Rectal smooth muscle tissue (tissue), 1 donor: Measurements from ENCODE around the gene UNC45B.
"Not testable (repeated sequence)": the region's sequence is repeated elsewhere in the genome, so short reads cannot be mapped to it uniquely, and the experiment has no call there.

Experiments used
- H3K27ac ChIP-seq: one replicate; pipeline ENCODE4 v1.7.0; 2013; ENCODE audit warnings: low read depth, low read length, inconsistent platforms
- H3K27me3 ChIP-seq: one replicate; pipeline ENCODE4 v1.7.0; 2013; ENCODE audit warnings: low read length; ENCODE audit not compliant: control insufficient read depth, insufficient read depth
- H3K36me3 ChIP-seq: one replicate; pipeline ENCODE4 v1.7.0; 2013; ENCODE audit warnings: low read length; ENCODE audit not compliant: control insufficient read depth, insufficient read depth
- H3K4me1 ChIP-seq: one replicate; pipeline ENCODE4 v1.7.0; 2013; ENCODE audit warnings: low read length; ENCODE audit not compliant: control insufficient read depth, insufficient read depth
- H3K4me3 ChIP-seq: one replicate; pipeline ENCODE4 v1.7.0; 2013; ENCODE audit warnings: low read length
- H3K9ac ChIP-seq: one replicate; pipeline ENCODE4 v1.7.0; 2013; ENCODE audit warnings: low read length

UNC45B gene

DNA sequence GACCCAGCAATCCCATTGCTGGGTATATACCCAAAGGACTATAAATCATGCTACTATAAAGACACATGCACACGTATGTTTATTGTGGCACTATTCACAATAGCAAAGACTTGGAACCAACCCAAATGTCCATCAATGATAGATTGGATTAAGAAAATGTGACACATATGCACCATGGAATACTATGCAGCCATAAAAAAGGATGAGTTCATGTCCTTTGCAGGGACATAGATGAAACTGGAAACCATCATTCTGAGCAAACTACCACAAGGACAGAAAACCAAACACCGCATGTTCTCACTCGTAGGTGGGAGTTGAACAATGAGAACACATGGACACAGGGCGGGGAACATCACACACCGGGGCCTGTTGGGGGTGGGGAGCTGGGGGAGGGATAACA lies 31.8 kb downstream of the UNC45B start:
- not testable (repeated sequence) for H3K9ac ChIP-seq, H3K27ac ChIP-seq, H3K4me3 ChIP-seq, H3K27me3 ChIP-seq, H3K4me1 ChIP-seq, H3K36me3 ChIP-seq

GRCh38 chr17:35183332-35183731 lies 35.7 kb downstream of the UNC45B start:
- H3K27me3 ChIP-seq, result no peaks in the 10 kb centered on the region

DNA sequence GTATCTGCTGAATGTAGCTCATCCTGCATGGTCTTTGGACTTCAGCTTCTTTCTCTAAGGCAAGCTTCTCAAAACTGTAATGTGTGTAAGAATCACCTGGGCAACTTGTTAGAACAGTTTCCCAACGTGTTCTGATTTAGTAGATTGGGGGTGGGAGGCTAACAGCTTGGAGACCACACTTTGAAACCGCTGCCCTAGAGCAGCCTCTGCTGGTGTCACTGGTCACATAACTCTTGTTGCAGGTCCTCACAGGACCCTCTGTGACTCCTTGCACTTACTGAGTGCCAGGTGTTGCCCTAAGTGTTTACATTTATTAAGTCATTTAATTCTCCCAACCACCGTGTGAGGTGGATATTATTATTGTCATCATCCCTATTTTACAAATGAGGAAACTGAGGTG lies 36.7 kb downstream of the UNC45B start:
- H3K36me3 ChIP-seq, result no peaks in the 10 kb centered on the region
- no peak overlapping the region for H3K27ac ChIP-seq
- H3K4me3 ChIP-seq, result no peak overlapping the region
- no peaks in the 10 kb centered on the region for H3K4me1 ChIP-seq
- no peaks in the 10 kb centered on the region for H3K27me3 ChIP-seq
- no peak overlapping the region for H3K9ac ChIP-seq

More at GRCh38 chr17:35183332-35183731, 35.7 kb downstream of the UNC45B start:
- Histone ChIP-seq H3K9ac (no peak overlapping the region), H3K4me1 (no peaks in the 10 kb centered on the region), H3K27ac (no peak overlapping the region), H3K4me3 (no peak overlapping the region), H3K36me3 (no peaks in the 10 kb centered on the region)

DNA sequence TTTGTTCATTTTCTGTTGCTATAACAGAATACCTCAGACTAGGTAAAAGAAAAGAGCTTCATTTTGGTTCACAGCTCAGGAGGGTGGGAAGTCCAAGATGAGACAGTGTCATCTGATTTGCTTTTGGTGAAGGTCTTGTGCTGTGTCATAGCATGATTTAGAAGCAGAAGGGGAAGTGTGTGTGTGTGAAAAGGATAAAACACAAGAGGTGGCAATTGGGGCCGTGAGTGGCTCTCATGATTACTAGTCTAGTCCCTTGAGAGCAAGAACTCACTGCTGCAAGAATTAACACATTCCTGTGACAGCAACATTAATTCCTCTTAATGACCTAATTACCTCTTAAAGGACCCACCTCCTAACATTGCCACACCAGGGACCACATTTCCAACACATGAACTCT lies 38.2 kb downstream of the UNC45B start:
- Histone ChIP-seq H3K4me3 (no peak overlapping the region), H3K27ac (no peak overlapping the region), H3K27me3 (no peaks in the 10 kb centered on the region), H3K4me1 (no peaks in the 10 kb centered on the region), H3K36me3 (no peaks in the 10 kb centered on the region), H3K9ac (no peak overlapping the region)

DNA sequence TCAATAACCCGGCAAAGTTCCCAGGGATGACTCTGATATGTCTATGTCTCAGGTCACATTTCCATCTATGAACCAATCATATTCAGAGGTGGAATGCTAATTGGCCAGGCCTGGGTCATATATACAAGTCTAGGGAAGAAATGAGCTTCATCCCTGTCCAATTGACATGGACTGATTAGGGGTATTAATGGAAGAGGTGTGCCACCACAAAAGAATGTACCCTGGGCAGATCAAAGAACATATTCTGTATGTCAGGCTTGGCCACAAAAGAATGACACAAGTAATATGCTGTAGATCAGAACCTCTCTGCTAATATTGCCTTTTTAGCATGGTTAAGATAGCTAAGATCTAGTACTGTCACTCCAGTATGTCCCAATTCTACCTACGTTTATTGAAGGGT lies 39.9 kb downstream of the UNC45B start:
- H3K27me3 ChIP-seq, result no peaks in the 10 kb centered on the region
- H3K9ac ChIP-seq, result no peak overlapping the region
- no peak overlapping the region for H3K4me3 ChIP-seq
- no peaks in the 10 kb centered on the region for H3K36me3 ChIP-seq
- H3K27ac ChIP-seq, result no peak overlapping the region
- no peaks in the 10 kb centered on the region for H3K4me1 ChIP-seq

DNA sequence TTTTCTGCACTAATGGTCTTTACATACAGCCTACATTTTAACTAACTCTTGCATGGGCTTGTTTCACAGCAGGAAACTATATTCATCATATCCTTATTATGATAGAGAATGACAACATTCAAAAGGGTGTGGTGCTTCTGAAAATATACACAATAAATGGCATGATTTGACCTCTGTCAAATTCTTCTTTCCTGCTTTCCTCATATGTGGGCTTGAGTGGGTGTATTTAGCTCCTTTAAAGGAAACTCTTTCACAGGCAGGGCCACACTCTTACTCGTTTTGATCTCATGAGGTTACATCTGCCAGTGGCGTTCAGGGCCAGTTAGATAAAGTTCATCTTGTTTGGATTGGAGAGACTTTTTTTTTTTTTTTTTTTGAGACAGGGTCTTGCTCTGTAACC lies 40.5 kb downstream of the UNC45B start:
- H3K27me3 ChIP-seq, result no peaks in the 10 kb centered on the region
- no peak overlapping the region for H3K9ac ChIP-seq
- H3K27ac ChIP-seq, result no peak overlapping the region
- no peaks in the 10 kb centered on the region for H3K4me1 ChIP-seq
- H3K4me3 ChIP-seq, result no peak overlapping the region
- no peaks in the 10 kb centered on the region for H3K36me3 ChIP-seq

DNA sequence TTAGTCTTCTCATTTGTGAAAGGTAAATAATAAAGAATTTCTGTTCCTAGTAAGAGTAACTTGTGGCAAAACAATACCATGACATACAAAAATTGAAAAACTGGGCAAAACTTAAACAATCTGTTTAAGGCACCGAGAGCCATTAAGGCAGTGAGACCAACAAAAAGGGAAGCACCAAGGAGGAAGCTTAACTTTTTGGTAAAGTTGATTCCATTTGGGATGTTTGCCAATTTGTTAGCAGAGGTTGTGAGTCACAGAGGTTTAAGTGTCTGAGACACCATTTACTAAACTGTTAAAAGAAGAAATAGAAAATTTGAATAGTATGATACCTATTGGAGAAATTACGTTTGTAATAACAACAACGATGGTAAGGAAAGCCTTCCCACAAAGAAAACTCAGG lies 41.7 kb downstream of the UNC45B start:
- no peaks in the 10 kb centered on the region for H3K27me3 ChIP-seq
- H3K4me3 ChIP-seq, result no peak overlapping the region
- H3K9ac ChIP-seq, result no peak overlapping the region
- H3K4me1 ChIP-seq, result no peaks in the 10 kb centered on the region
- no peaks in the 10 kb centered on the region for H3K36me3 ChIP-seq
- H3K27ac ChIP-seq, result no peak overlapping the region

- Histone ChIP-seq H3K27me3 (no peaks in the 10 kb centered on the region), H3K4me1 (no peaks in the 10 kb centered on the region), H3K4me3 (no peak overlapping the region), H3K36me3 (no peaks in the 10 kb centered on the region), H3K27ac (no peak overlapping the region), H3K9ac (no peak overlapping the region)
Measured at GRCh38 chr17:35191001-35191695, 43.5 kb downstream of the UNC45B start.

DNA sequence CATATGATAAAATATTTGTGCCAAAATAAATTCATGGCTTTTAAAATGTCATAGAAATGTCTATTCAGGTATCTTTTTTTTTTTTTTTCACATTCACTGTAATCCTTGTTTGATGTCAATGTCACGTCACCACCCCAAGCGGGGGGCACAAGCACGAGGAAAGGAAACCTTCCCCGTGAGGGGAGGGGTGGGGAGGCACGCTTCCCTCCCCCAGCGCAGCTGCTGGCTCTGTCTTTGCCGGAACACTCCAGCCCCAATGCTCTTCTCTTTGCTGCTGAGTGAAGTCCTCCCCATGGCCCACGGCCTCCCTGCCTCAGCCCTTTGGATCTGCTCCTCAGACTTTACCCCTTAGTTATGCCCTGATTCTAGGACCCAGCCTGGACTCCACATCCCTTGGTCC lies 45.1 kb downstream of the UNC45B start:
- H3K9ac ChIP-seq, result no peak overlapping the region
- no peaks in the 10 kb centered on the region for H3K27me3 ChIP-seq
- no peak overlapping the region for H3K27ac ChIP-seq
- H3K4me3 ChIP-seq, result no peak overlapping the region
- no peaks in the 10 kb centered on the region for H3K36me3 ChIP-seq
- H3K4me1 ChIP-seq, result no peaks in the 10 kb centered on the region

DNA sequence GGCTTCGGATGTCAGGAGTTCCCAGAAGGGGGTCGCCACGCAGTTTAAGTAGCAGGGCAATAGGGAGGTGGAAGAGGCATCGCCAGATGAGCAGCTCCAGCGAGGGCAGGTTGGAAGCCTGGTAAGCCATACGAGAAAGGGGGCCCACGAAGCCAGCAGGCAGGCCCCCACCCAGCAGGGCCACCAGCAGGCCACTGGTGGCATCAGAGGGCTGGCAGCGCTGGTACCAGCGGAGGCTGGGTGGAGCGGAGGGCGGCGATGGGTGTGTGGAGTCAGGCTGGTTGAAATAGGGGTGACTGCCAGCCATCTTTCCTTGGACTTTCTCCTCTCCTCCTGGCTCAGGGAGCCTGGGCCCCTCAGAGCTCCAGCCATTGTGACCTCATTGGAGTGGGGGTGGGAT lies 46.4 kb downstream of the UNC45B start, which contains the start of gene SLC35G3:
Gene SLC35G3, minus strand, starts transcription at position 393 of the 400 bp plus-strand sequence. Its CDS starts 86 bp downstream, at position 307.
- H3K27me3 ChIP-seq, H3K4me3 ChIP-seq, H3K36me3 ChIP-seq, H3K4me1 ChIP-seq, H3K27ac ChIP-seq, H3K9ac ChIP-seq: not testable (repeated sequence)

- not testable (repeated sequence) for H3K27me3 ChIP-seq, H3K4me1 ChIP-seq, H3K36me3 ChIP-seq, H3K9ac ChIP-seq, H3K27ac ChIP-seq, H3K4me3 ChIP-seq
Measured at GRCh38 chr17:35195062-35195461, 47.4 kb downstream of the UNC45B start.

DNA sequence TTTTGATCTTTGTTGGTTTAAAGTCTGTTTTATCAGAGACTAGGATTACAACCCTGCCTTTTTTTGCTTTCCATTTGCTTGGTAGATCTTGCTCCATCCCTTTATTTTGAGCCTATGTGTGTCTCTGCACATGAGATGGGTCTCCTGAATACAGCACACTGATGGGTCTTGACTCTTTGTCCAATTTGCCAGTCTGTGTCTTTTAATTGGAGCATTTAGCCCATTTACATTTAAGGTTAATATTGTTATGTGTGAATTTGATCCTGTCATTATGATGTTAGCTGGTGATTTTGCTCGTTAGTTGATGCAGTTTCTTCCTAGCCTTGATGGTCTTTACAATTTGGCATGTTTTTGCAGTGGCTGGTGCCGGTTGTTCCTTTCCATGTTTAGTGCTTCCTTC lies 55.0 kb downstream of the UNC45B start:
- H3K36me3 ChIP-seq, H3K27ac ChIP-seq, H3K4me3 ChIP-seq, H3K4me1 ChIP-seq, H3K9ac ChIP-seq, H3K27me3 ChIP-seq: not testable (repeated sequence)

DNA sequence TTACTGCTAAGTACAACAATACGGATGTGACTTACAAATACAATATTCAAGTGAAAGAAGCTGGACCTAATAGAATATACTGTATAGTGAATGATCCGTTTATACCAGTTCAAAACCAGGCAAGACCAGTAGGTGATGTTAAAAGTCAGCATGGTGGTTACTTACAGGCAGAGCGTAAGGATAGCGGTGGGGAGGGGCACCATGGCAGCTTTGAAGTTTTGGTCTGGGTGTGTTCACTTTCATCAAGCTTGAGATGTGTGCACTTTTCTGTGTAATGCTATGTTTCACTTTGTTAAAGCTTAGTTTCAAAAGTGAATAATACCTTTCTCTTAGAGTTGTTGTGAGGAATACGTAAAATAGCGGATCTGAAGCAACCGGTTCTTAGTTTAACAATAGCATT lies 63.1 kb downstream of the UNC45B start:
- Histone ChIP-seq H3K9ac (no peak overlapping the region), H3K27ac (no peak overlapping the region), H3K27me3 (no peaks in the 10 kb centered on the region)

More for the DNA sequence above, 63.1 kb downstream of the UNC45B start:
- Histone ChIP-seq H3K4me3 (no peak overlapping the region), H3K36me3 (no peaks in the 10 kb centered on the region), H3K4me1 (no peaks in the 10 kb centered on the region)
